Measurements from ENCODE around the gene EML4. TPM values are rescaled to one million over a fixed set of nuclear protein-coding genes. Genes with fewer than 3 reads are reported as not detected.
A peak's percentile ranks its signal among the peaks of the same experiment; 100 is the strongest.
"Not testable (repeated sequence)": the region's sequence is repeated elsewhere in the genome, so short reads cannot be mapped to it uniquely, and the experiment has no call there.

Gene EML4
- total RNA-seq, 8 experiments from 2014 or later = 24.1 to 94.3 (median 45.2) TPM

DNA sequence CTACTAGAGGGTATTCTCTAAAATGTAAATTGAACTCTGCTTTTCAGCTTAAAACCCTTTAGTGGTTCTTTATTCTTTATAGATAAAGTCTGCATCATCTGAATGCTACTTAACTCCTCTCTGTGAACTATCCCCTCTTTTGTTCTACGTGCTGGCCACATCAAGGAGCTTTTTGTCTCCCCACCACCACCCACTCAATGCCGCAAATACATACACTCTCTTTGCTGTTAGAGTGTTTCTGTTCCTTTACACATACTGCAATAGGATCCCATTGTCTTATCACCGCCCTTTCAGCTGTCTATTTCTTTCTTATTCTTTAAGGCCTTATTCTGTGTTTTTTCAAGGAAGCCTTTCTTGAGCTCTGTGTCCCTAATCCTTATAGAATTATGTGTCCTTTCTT is 83.3 kb downstream of the EML4 start:
- ATAC-seq (replicated peaks in 6 of 8) = peak in 1 of 8 experiments; percentile 51
- Histone ChIP-seq H3K4me1 (replicated peaks in 1 of 2) (peaks cover 0 to 10% of the 10 kb centered on the region in 2 donors), H3K27ac (no peak overlapping the region), H3K4me3 (no peak overlapping the region)
- in situ Hi-C loops (cut with MboI; ENCODE audit: low pct_unique_long_range_greater_than_20kb in 2 of 9, low sequenced_read_pairs in 9 of 9, unreplicated experiment in 9 of 9) = no loop called here
- 17 to 100% (median 58%) methylated on average over 1 to 3 of the region's 3 CpGs; no CpG with 5 or more reads in 1 of the 10 experiments for WGBS, 10 experiments

DNA sequence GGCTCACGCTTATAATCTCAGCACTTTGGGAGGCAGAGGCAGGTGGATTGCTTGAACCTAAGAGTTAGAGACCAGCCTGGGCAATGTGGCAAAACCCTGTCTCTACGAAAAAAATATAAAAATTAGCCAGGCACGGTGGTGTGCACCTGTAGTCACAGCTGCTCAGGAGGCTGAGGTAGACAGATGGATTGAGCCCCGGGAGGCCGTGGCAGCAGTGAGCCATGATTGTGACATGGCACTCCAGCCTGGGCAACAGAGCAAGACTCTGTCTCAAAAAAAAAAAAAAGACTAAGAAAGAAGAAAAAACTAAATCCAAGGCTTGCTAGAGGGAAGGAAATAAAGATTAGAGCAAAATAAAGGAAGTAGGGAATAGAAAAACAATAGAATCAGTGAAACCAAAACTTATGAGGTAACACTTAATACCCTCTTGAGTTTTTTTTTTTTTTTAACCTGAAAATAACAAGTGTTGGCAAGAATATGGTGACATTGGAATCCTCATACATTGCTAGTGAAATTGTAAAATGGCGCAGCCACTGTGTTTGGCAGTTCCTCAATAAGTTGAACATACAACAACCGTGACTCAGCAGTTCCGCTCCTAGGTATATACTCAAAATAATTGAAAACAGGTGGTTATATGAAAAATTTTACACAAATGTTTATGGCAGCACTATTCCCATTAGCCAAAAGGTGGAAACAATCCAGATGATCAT is 85.2 kb downstream of the EML4 start:
- no peak overlapping the region for H3K4me3 ChIP-seq
- H3K4me1 ChIP-seq (replicated peaks in 1 of 2) = peaks cover 0 to 9% of the 10 kb centered on the region in 2 donors
- no peak for ATAC-seq (replicated peaks in 6 of 8)
- WGBS, 10 experiments = 88 to 98% (median 95%) methylated on average over 5 to 8 of the region's 8 CpGs
- H3K27ac ChIP-seq = no peak overlapping the region
- in situ Hi-C loops (cut with MboI; ENCODE audit: low pct_unique_long_range_greater_than_20kb in 2 of 9, low sequenced_read_pairs in 9 of 9, unreplicated experiment in 9 of 9) = no loop called here

DNA sequence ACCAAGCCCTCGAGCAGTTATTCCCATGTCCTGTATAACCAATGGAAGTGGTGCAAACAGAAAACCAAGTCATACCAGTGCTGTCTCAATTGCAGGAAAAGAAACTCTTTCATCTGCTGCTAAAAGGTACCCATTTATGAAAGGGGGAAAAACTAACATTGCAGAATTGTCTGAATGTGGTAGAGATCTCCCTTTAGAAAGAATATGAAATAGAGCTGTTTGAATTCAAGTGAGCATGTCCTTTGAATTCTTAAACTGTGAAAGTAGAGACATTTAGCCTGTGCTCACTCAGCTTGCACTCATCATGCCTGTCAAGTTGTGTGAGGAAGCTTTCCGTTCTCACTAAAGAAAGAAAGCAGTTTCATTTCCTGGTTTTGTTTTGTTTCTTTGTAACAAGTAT is 87.4 kb downstream of the EML4 start:
- Histone ChIP-seq H3K27ac (no peak overlapping the region), H3K4me3 (no peak overlapping the region), H3K4me1 (replicated peaks in 1 of 2) (no peaks in the 10 kb centered on the region)
- 86 to 100% (median 100%) methylated on average over 1 to 2 of the region's 2 CpGs; no CpG with 5 or more reads in 1 of the 10 experiments for WGBS, 10 experiments
- no peak for ATAC-seq (replicated peaks in 6 of 8)
- in situ Hi-C loops (cut with MboI; ENCODE audit: low pct_unique_long_range_greater_than_20kb in 2 of 9, low sequenced_read_pairs in 9 of 9, unreplicated experiment in 9 of 9) = no loop called here

DNA sequence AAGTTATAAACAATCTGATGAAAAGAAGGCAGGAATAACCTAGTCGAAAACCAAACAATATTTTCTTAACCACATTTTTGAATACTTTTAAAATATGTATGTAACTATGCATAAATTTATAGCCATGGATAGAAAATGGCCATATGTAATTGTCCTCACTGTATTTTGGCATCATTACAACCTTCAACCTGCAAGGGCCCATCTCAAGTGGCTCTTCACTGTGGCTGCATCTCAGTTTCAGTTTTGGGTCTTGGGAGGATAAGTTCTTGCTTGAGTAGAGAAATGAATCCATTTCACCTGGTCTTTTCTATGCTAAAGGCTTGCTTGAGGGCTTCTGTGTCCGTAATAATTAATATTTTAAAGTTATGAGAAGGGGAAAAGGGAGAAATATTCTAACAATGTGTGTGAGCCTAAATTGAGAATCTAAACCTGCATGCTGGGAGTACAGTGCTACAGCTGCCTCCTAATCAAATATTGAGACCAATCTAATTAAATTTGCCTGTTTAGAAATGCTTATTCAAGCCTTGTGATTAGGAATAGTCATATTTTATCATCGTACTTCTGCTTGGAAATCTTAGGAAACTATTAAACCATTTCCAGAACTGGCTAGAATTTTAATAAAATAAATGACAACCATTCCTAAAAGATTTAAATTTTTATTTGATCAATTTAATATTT is 92.5 kb downstream of the EML4 start:
- 19 to 100% (median 94%) methylated on average over 1 to 3 of the region's 3 CpGs for WGBS, 10 experiments
- H3K4me1 ChIP-seq (replicated peaks in 1 of 2) = no peaks in the 10 kb centered on the region
- no peak overlapping the region for H3K27ac ChIP-seq
- H3K4me3 ChIP-seq = no peak overlapping the region
- peak in 1 of 8 experiments; percentile 58 for ATAC-seq (replicated peaks in 6 of 8)
- in situ Hi-C loops (cut with MboI; ENCODE audit: low pct_unique_long_range_greater_than_20kb in 2 of 9, low sequenced_read_pairs in 9 of 9, unreplicated experiment in 9 of 9) = no loop called here

DNA sequence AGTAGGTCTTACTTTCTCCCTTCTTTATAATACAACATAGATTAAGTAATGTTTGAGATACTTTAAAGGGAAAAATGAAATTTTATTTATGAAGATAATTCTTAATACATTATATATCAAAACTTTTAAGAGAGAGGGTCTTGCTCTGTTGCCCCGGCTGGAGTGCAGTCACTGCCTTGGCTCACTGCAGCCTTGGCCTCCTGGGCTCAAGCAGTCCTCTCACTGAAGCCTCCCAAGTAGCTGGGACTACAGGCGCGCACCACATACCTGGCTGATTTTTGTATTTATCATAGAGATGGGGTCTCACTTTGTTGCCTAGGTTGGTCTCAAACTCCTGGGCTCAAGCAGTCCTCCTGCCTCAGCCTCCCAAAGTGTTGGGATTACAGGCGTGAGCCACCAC is 97.1 kb downstream of the EML4 start:
- Histone ChIP-seq H3K4me1 (replicated peaks in 1 of 2) (no peaks in the 10 kb centered on the region), H3K27ac (no peak overlapping the region), H3K4me3 (no peak overlapping the region)
- WGBS, 10 experiments = 93 to 100% (median 100%) methylated on average over 1 to 4 of the region's 4 CpGs; no CpG with 5 or more reads in 3 of the 10 experiments
- ATAC-seq (replicated peaks in 6 of 8) = no peak
- in situ Hi-C loops (cut with MboI; ENCODE audit: low pct_unique_long_range_greater_than_20kb in 2 of 9, low sequenced_read_pairs in 9 of 9, unreplicated experiment in 9 of 9) = no loop called here

DNA sequence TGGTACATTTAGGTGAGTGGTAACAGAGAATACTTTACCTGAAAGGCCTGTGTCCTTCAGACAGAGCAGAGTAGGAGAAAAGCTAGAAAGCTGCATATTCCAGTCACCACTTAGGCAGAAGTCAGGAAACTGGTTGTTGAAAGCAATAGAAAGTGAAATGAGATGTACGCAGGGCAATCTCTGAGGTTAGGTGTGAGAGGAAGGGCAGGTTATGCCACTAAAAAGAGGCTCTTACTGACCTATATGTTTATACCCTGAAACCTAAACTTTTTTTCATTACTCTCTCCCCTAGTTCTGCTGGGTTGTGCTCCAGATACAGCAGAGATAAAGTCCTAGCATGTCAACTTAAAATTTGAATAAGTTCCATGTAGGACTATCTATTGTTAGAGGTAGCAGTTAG is 98.4 kb downstream of the EML4 start:
- no peak overlapping the region for H3K4me3 ChIP-seq
- H3K4me1 ChIP-seq (replicated peaks in 1 of 2) = no peaks in the 10 kb centered on the region
- in situ Hi-C loops (cut with MboI; ENCODE audit: low pct_unique_long_range_greater_than_20kb in 2 of 9, low sequenced_read_pairs in 9 of 9, unreplicated experiment in 9 of 9) = no loop called here
- WGBS, 10 experiments = 50 to 100% (median 67%) methylated on average over 1 of the region's 1 CpG; no CpG with 5 or more reads in 3 of the 10 experiments
- no peak overlapping the region for H3K27ac ChIP-seq
- ATAC-seq (replicated peaks in 6 of 8) = no peak

DNA sequence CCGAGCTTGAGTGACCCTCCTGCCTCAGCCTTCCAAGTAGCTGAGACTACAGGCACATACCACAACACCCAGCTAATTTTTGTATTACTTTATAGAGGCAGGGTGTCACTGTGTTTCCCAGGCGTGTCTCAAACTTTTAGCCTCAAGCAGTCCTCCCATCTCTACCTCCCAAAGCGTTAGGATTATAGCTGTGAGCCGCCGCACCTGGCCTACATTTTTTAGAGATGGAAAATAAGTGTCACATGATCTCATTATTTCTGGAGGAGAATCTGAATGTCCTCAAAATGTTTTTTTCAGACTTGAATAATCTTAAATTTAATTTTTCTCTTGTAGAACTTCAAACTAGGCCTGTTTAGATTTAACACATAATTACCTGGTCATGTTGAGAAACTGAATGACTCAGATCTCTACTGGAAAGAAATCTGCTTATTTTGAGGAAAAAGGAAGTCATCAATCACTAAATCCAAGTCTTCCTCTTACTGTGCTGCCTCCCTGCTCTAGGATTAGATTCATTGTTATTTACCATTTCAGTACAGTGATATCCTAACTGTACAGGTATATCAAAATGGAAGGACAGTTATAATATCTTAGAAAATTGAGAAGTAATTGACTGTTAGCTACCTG is 99.5 kb downstream of the EML4 start:
- no peak for ATAC-seq (replicated peaks in 6 of 8)
- Histone ChIP-seq H3K4me1 (replicated peaks in 1 of 2) (no peaks in the 10 kb centered on the region), H3K27ac (no peak overlapping the region), H3K4me3 (no peak overlapping the region)
- 80 to 100% (median 100%) methylated on average over 1 to 5 of the region's 5 CpGs; no CpG with 5 or more reads in 1 of the 10 experiments for WGBS, 10 experiments
- in situ Hi-C loops (cut with MboI; ENCODE audit: low pct_unique_long_range_greater_than_20kb in 2 of 9, low sequenced_read_pairs in 9 of 9, unreplicated experiment in 9 of 9) = no loop called here

DNA sequence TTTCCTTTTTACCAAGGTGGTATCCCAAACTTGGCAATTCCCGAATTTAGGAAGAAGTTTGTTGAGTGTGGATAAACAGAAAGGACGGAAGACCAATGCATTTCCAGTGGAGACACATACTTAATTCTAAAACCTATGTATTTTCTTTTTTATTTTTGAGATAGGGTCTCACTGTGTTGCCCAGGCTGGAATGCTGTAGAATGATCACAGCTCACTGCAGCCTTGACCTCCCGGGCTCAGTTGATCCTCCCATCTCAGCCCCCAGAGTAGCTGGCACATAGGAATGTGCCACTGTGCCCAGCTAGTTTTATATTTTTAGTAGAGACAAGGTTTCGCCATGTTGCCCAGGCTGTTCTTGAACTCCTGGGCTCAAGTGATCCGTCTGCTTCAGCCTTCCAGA is 101.6 kb downstream of the EML4 start:
- ATAC-seq (replicated peaks in 6 of 8) = no peak
- WGBS, 10 experiments = 80 to 100% (median 94%) methylated on average over 1 to 5 of the region's 5 CpGs; no CpG with 5 or more reads in 2 of the 10 experiments
- no peak overlapping the region for H3K4me3 ChIP-seq
- no peaks in the 10 kb centered on the region for H3K4me1 ChIP-seq (replicated peaks in 1 of 2)
- H3K27ac ChIP-seq = no peak overlapping the region
- in situ Hi-C loops (cut with MboI; ENCODE audit: low pct_unique_long_range_greater_than_20kb in 2 of 9, low sequenced_read_pairs in 9 of 9, unreplicated experiment in 9 of 9) = no loop called here

DNA sequence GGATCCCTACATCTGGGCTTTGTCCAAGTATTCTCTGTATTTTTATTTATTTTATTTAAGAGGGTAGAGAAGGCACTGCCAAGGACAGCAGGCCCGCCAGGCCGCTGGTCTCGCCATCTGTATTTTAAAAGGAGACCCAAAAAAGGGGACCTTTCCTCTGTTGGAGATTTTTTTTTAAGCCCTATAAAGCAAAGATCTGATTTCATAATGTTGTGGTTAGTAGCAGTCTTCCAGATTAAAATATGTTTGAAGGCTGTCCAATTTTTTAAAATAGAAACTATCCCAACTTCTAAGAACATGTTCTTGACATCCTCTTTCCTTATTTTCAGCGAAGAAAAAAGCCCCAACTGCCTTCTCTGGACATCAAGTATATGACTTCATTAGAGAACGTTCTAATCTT is 102.1 kb downstream of the EML4 start:
- ATAC-seq (replicated peaks in 6 of 8); H3K4me1 ChIP-seq (replicated peaks in 1 of 2); H3K27ac ChIP-seq; in situ Hi-C loops (cut with MboI; ENCODE audit: low pct_unique_long_range_greater_than_20kb in 2 of 9, low sequenced_read_pairs in 9 of 9, unreplicated experiment in 9 of 9); H3K4me3 ChIP-seq: not testable (repeated sequence)
- WGBS, 10 experiments = 80 to 100% (median 95%) methylated on average over 1 to 3 of the region's 5 CpGs; no CpG with 5 or more reads in 5 of the 10 experiments

DNA sequence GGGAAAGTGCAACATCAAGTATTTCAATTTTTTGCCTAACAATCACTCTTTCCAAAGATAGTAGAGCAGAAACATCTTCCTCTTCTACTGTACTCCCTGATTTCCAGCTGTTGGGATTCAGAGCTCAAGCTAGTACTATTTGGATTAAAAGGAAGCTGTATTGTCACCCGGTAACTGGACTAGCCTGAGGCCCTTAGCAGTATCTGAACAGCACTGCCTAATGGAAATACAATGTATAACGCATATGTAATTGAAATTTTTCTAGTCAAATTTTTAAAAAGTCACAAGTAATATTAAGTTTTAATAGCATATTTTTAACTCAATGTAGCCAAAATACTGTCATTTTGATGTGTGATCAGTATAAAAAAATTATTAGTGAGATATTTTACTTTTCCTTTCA is 105.7 kb downstream of the EML4 start:
- in situ Hi-C loops (cut with MboI; ENCODE audit: low pct_unique_long_range_greater_than_20kb in 2 of 9, low sequenced_read_pairs in 9 of 9, unreplicated experiment in 9 of 9) = no loop called here
- 77 to 100% (median 90%) methylated on average over 1 to 2 of the region's 2 CpGs; no CpG with 5 or more reads in 1 of the 10 experiments for WGBS, 10 experiments
- Histone ChIP-seq H3K4me3 (no peak overlapping the region), H3K4me1 (replicated peaks in 1 of 2) (no peaks in the 10 kb centered on the region), H3K27ac (no peak overlapping the region)
- peak in 3 of 8 experiments; percentile 42 to 57 (median 50) for ATAC-seq (replicated peaks in 6 of 8)

DNA sequence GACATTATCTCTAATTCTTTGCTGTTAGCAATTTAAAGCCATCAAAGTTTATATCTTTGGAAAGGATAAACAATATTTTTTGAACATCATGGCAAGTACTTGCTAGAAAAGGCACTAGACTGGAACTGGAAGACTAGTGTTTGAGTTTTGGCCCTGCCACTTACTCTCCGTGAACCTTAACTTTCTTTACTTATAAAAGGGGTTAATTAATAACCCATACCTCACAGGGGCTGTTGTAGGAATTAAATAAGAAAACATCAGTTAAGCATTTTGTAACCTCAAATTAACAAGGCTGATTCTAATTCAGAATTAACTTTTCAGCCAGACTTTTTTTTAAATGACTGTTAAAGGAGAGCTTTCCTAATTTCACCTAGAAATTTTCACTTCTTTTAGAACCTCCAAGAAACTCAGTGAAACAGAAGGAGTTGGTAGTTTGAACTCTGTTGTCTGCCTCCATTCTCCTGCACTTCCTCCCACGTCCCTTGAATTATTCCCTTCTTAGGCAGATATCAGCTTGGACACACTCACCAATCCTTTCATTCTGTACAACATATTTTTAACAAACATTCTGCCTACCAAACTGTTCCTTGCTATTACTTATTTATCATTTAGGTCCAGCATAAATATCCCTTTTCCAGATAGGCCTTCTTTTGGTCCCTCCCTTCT is 112.4 kb downstream of the EML4 start:
- no peak for ATAC-seq (replicated peaks in 6 of 8)
- in situ Hi-C loops (cut with MboI; ENCODE audit: low pct_unique_long_range_greater_than_20kb in 2 of 9, low sequenced_read_pairs in 9 of 9, unreplicated experiment in 9 of 9) = no loop called here
- WGBS, 10 experiments = 44 to 100% (median 83%) methylated on average over 1 to 2 of the region's 2 CpGs
- Histone ChIP-seq H3K4me3 (no peak overlapping the region), H3K4me1 (replicated peaks in 1 of 2) (no peaks in the 10 kb centered on the region), H3K27ac (no peak overlapping the region)

DNA sequence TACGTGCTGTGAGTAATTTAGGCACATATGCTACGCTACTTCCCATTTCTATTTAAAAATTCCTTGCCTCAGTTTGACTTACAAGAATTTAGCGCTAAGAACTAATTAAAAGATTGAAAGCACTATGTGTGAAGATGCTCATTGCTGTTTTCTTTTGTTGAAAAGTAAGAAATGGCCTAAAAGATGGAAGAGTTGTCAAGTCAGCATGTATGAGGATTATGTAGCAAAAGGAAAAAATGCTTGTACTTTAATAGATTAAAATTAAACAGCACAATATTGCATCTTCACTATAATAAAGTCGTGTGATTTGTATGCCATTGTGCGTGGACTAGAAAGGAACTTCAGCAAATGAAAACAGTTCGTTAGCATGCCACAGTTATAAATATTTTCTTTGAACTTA is 114.9 kb downstream of the EML4 start:
- Histone ChIP-seq H3K4me3 (no peak overlapping the region), H3K27ac (no peak overlapping the region), H3K4me1 (replicated peaks in 1 of 2) (no peaks in the 10 kb centered on the region)
- in situ Hi-C loops (cut with MboI; ENCODE audit: low pct_unique_long_range_greater_than_20kb in 2 of 9, low sequenced_read_pairs in 9 of 9, unreplicated experiment in 9 of 9) = no loop called here
- ATAC-seq (replicated peaks in 6 of 8) = no peak
- WGBS, 10 experiments = 83 to 100% (median 93%) methylated on average over 2 to 6 of the region's 6 CpGs
